T follicular helper cell (primary cell): ENCODE measurements around the gene GXYLT2.
"Not testable (repeated sequence)": the region's sequence is repeated elsewhere in the genome, so short reads cannot be mapped to it uniquely, and the experiment has no call there.

ENCODE experiments used
- DNase-seq: peaks from one replicate; pipeline ENCODE4 v3.0.0-alpha.2; 2020; ENCODE audit warnings: low read depth

The GXYLT2 gene

DNA sequence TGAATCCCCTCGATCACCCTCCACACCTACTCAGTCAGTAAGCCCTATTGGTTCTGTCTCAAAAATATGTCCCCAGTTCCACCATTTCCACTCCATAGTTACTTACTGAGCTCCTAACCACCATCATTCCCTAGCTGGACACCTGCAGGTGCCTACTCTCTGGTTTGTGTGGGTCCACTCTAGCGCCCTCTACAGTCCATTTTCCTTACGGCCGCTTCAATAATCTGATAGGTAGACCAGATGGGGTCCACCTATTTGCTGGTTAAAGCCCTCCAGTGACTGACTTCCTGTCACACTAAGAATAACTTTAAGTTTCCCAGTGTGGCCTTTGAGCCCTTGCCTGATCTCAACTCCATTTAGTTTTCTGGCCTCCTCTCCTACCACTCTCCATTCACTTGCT is 5.0 kb downstream of the GXYLT2 start:
- no peak for DNase-seq

DNA sequence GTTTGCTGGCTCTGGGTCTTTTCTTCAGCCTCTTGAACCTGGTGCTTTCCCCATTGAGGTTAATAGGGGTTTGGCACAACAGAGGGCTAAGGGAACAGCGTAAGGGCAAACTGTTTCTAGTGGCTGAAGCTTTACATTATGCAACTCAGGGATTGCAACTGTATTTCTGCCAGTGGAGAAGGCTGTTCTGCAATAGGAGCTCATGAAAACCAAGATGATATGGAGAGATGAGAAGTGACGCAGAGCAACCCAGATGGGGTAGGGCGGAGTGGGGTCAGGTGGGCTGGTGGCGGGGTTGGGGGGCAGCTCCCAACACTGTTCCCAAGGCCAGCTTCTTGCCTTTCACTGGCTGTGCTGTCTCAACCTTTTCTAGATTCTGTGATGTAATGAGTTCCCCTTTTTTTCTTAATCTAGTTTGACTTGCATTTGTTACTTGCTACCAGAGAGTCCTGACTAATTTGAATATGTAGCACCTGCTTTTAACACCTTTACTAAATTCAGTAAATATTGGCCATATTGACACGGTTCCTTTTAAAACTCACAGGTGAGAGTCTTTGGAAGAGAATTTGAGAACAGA is 7.2 kb downstream of the GXYLT2 start:
- DNase-seq, result no peak

DNA sequence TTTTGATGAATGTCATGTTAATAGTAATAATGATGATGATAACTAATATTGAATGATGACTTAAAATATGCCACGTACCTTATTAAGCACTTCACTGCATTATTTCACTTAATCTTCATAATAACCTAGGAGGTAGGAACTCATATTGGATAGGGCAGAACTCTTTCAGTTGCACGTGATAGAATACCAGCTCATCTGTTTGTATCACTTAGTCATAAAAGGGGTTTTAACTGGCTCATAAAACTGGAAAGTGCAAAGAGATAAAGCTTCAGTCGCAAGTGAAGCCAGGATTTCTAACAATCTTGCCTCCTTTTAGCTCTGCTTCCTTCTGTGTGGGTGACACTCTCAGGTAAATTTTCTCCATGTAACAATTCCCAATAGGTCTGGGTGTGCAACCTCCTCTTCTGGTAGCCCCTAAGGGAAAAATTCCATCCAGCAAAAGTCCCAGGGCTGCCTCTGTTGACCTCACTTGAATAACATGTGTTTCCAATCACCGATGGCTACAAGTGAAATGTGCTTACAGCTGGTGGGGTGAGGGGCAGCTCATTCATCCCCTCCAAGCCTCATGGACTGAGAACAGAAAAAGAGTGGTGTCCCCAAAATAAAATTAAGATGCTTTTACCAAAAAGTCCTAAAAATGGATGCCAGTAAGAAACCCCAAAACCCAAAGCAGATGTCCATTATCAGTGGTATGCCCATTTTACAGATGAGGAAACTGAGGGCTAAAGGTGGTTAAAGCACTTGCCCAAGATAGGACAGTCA is 9.3 kb downstream of the GXYLT2 start:
- DNase-seq, result no peak

DNA sequence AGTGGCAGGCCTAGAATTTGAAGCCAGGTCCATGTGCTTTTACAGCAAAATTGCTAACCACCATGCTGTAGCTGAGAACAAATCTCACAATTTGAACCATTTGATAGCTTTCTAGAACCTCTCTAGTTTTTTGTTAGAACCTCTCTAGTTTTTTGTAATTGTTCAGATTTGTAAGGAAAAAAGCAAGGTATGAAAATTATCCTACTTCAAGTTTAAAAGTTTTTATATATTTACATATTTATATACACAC is 9.8 kb downstream of the GXYLT2 start:
- DNase-seq, result no peak

DNA sequence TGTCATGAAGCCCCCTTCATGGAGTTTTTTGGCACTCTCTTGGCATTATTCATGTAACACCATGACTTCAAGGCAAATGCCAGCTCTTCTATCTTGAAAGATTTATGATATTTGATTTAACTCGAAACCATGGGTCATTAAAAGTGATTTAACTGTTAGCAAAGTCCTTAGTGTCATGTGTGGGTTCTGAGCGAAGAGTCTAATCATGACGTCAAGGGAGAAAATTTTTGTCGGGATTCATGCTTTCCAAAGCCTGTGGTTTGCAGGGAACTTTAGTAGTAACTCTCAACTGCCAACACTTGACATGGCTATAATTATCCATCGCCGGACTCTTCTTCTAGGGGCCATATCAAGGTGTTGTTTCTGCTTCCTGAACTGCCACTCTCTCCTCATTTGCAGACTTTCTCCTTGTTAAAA is 11.5 kb downstream of the GXYLT2 start:
- DNase-seq, result no peak

DNA sequence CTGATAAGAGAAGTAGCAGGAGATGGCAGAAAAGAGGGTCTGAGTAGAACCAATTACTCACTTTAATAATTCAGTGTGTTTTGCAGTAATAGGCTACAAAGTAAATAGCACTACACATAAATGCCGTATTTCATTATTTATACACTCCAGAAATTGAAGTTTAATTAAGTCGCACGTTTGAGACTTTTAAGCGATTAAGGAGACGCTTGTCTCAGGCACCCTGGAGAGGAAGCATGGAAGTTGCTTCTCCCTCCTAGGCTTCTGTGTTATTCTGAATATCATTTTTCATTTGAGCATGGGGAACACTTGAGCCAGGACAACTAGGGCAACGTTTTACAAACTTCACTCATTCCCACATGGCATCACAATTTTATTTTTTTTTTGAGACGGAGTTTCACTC is 12.2 kb downstream of the GXYLT2 start:
- no peak for DNase-seq

DNA sequence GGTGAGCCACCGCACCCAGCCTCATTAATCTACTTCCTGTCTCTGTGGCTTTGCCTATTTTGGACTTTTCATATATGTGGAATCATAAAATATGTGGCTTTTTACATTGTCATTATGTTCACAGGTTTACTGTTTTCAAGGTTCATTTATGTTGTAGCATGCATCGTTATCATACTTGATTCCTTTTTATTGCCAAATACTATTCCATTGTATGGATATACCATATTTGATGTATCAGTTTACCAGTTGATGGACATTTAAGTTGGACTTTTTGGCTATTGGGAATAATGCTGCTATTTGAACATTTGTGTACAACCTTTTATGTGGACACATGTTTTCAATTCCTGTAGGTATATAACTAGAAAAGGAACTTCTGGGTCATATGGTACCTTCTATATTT is 14.0 kb downstream of the GXYLT2 start:
- DNase-seq, result no peak

DNA sequence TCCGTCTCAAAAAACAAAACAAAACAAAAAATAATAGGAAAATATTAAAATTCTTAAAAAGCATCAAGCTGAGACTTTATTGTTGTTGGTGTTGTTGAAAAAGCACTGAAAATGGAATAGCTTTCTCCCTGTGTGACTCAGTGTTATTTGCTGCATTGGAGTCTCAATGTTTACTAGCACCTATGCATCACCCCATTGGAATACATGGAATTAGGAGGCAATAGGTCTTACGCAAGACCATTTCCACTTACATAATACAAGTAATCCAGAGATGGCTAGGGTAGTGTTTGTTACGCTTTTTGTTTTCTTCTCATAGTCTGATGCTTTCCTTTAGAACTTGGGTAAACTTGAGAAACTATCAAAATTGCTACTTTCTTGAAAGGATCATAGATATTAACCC is 15.2 kb downstream of the GXYLT2 start:
- no peak for DNase-seq

DNA sequence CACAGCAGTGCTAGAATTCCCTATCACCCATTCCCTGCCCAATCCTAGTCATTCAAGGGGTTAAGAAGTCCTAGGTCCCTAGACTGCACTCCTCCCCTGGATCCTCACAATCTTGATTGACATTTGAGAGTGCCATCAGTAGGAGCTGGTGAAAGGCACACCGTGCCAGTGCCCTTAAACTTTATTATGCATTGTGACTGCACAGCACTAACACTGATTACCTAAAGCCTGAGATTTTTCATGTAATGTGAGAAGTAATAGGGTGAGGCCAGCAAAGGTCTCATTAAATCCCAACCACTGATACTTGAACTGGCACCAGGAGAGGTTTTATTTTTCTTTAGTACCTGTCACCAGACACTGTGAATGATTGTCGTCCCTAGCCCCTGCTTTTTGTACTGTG is 16.3 kb downstream of the GXYLT2 start:
- no peak for DNase-seq

DNA sequence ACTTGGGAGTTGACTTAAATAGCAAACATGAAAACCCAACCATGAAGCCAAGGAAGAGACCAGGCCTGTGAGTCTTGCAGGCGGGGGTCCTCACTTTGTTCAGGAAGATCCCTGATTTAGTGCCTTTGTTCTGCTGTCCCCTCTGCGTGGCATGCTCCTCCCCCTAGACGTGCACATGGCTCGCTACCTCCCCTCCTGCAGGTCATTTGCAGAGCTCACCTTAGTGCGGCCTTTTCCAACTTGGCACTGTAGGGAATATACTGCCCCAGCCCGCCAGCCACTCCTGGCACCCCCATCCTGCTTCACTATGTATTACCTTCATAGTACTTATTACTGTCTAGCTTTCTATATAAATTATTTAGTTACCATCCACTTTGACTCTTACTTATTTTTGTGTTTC is 18.3 kb downstream of the GXYLT2 start:
- no peak for DNase-seq

DNA sequence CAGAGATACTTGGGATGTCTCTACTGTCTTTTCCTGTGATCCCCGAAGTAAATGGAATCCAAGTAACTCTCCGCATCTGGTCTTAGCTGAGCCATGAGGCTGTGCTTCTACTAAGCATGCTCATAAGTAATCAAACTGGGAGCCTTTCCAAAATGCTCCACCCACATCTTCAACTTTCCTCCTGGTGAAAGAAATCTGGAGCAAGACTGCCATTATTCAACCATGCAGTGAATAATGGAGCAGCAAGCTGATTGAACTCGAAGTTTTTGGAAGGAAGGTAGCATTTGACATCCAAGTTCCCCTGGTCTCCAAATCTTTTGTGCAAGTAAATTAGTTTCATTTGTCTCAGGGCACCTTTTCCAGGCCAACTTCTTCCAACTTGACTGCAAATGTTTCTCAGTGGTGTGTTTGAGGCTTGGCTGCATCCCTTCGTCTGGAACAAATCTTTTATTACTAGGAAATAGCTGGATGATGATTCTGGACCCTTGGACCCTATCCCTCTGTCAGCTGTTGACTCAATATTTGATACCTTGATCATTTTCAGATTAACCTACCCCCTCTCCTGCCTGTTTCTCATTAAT is 19.4 kb downstream of the GXYLT2 start:
- no peak for DNase-seq

DNA sequence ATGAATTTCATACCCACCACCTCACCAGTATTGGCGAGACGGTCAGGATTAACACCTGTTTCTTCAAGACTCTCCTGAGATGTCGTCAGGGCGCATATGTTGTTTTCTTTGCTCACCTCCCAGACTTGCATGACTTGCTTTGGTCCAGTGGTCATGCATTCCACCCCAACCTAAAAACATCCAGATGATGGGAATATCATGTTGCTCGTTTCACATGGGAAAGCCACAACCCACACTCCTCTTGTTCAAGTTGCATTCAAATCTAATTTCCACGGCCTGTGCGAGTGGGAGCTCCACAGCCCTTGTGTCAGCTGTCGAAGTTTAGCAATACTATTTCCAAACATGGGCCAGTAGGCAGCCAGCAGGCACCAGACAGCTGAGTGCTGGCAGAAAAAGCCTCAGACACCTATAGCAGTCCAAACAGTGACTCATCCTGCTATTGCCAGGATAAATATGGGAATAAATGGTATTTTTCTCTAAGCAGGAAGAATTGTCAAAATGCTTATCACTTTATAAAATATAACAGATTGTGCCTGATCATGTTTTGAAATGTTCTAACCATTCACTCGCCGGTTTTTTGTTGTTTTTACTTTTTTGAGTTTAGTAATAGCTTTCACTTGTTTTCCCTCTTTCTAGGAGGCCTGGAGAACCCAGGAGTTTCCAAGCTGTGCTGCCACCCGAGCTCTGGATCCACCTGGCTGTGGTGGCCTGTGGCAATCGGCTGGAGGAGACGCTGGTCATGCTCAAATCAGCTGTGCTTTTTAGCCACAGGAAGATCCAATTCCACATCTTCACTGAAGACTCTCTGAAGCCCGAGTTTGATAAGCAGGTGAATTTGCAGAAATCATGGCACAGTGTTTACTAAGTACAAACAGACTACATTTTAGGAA is 20.1 kb downstream of the GXYLT2 start:
- no peak for DNase-seq

DNA sequence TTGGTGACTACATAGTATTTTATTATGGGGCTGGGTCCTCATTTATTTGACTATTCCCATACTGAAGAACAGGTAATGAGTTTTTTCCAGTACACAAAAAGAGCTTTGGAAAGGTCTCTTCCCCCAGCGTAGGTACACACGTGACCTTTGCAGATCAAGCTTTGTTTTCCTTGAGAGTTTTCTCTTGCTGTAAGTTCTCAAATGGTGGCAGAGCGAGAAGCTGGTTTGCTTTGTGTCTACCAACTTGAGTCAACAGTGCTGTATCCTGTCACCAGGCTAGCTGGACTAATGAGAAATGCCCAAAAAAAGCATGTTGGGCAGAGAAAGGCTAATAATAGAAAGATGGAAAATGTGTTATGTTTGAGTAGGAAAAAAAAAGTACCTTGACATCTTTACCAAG is 21.7 kb downstream of the GXYLT2 start:
- no peak for DNase-seq

DNA sequence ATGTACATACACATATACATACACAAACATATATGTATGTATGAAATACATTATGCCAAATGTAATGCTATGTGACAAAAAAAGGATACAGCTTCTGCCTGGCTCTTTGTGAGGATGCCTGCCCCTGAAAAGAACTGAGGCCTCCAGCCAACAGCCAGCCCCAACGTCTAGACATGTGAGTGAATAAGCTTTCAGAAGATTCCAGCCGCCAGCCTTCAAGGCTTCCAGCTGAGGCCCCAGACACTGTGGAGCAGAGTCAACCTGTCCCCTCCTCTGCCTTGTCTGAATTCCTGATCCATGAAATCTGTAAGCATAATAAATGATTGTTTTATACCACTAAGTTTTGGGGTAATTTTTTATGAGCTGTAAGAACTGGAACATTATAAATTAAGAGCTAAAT is 24.7 kb downstream of the GXYLT2 start:
- no peak for DNase-seq

DNA sequence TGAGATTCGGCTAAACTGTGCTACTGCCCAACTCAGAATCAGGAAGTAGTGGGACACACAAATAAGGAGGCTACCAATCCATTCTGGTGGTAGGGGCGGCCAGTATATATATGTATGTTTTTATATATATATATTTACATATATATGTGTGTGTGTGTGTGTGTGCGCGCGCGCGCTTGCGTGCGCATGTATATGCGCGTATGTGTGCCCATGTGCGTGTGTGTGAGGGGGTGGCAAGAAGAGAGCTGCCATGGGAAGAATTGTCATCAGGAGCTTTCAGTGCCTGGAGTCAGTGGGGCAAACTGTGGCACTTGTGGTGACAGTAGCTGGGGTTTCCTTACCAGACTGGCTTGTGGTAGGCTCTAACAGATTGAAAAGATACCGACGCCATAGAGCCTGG is 26.5 kb downstream of the GXYLT2 start:
- DNase-seq, result no peak

DNA sequence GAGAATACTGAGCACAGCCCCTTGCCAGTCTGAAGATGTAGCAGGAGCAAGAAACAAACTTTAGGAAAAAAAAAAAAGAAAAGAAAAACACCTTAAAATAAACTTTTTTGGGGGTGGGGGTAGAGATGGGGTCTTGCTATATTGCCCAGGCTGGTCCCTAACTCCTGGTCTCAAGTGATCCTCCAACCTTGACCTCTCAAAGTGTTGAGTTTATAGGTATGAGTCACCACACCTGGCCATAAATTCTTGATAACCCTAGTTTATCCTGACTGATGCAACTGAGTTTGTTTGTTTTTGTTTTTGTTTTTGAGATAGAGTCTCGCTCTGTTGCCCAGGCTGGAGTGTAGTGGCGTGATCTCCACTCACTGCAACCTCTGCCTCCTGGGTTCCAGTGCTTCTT is 28.4 kb downstream of the GXYLT2 start:
- no peak for DNase-seq

DNA sequence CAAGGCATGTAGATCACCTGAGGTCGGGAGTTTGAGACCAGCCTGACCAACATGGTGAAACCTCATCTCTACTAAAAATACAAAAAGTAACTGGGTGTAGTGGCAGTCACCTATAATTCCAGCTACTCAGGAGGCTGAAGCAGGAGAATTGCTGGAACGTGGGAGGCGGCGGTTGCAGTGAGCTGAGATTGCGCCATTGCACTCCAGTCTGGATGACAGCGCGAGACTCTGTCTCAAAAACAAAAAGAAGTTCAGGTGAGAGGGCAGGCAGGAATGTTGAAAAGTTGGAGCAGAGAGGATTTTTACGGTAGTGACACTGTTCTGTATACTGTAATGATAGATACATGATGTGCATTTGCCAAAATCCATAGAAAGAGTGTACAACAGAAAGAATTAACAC is 31.7 kb downstream of the GXYLT2 start:
- DNase-seq, result no peak

DNA sequence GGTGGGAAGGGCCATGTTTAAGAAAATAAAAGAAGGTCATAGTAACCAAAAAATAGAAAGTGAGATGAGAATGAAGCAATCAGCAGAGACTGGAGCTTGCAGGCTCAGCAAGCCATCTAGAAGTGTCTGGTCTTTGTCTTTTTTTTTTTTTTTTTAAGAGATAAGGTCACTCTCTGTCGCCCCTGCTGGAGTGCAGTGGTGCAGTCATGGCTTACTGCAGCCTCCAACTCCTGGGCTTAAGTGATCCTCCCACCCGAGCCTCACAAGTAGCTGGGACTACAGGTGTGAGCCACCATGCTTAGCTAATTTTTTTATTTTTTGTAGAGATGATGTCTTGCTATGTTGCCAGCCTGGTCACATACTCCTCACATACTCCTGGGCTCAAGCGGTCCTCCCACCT is 36.2 kb downstream of the GXYLT2 start:
- DNase-seq, result no peak

DNA sequence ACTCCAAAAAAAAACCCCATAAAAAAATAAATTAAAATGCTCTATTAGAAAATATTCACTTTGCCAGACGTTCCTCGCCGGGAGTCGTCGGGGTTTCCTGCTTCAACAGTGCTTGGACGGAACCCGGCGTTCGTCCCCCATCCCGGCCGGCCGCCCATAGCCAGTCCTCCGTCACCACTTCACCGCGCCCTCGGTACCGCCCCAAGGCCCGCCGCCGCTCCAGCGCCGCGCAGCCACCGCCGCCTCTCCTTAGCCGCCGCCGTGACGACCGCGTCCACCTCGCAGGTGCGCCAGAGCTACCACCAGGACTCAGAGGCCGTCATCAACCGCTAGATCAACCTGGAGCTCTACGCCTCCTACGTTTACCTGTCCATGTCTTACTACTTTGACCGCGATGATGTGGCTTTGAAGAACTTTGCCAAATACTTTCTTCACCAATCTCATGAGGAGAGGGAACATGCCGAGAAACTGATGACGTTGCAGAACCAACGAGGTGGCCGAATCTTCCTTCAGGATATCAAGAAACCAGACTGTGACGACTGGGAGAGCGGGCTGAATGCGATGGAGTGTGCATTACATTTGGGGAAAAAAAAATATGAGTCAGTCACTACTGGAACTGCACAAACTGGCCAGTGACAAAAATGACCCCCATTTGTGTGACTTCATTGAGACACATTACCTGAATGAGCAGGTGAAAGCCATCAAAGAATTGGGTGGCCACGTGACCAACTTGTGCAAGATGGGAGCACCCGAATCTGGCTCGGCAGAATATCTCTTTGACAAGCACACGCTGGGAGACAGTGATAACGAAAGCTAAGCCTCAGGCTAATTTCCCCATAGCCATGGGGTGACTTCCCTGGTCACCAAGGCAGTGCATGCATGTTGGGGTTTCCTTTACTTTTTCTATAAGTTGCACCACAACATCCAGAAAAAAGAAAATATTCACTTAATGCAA is 41.2 kb downstream of the GXYLT2 start:
- not testable (repeated sequence) for DNase-seq

DNA sequence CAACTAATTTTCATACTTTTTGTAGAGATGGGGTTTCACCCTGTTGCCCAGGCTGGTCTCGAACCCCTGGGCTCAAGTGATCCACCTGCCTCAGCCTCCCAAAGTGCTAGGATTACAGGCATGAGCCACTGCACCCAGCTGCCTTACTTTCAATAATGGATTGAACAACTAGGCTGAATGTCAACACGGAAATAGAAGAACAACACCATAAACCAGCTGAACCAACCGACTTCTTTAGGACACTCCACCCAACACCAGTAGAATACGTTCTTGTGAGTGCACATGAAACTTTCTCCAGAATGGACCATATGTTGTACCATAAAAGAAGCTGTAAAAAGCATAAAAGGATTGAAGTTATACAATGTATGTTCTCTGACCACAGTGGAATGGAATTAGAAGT is 42.9 kb downstream of the GXYLT2 start:
- DNase-seq, result no peak

DNA sequence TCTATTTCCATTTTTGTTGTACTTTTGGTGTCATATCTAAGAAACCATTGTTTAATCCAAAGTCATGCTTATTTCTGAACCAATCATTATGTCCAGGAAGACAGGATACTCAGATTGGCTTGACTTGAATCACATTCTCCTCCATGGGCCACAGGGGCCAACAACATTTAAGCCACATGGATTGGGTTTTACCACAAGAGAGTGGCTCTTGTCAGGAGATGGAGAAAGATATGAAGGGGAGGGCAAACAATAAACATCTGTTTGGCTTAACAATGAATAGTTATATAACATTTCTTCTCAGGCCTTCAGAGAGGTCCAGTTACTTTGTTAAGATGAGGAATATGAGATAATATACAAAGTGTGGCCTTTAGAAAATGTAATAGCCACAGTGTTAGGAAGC is 44.6 kb downstream of the GXYLT2 start:
- DNase-seq, result no peak
